Measurements from ENCODE around the gene APCS.

The APCS gene

DNA sequence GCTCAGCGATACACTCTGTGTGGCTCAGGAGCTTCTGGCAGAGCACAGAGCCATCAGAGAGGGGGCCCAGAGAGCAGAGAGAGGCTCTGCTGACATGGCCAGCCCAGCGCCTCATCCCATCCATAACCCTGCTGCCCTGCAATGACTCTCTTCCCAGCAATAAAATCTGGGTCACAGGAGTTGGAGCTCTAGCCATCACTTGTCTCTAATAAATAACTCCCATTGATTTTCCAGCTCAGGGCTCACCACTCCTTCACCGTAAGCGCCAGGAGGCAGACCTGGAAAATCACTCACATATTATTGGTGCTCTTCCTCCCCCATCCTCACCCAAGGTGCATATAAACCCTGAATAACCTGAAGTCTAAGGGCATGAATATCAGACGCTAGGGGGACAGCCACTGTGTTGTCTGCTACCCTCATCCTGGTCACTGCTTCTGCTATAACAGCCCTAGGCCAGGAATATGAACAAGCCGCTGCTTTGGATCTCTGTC is at the start of gene APCS:
Gene APCS (plus strand): TSS at position 366 of the 491 bp plus-strand sequence. CDS start 96 bp downstream, at position 462.
- no peak for DNase-seq

DNA sequence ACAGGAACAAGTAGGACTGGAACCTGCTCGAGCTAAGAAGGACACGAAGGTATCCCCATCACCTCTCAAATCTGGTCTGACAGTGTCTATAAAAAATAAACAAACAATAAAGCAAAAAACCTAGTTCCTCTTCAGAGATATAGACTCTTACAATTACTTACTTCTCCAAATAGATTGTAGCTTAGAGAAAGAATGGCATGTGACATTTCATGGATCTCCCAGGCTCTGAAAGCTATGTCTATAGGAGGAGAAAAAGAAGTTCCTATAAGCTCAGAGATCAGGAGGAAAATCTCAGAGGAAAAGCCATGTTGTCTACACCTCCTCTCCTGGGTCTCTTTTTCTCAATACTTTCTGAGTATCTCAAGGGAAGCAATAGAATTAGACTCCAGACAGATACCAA is 39.5 kb upstream of the APCS start:
- DNase-seq: no peak

GRCh38 chr1:159554261-159554660 is 33.4 kb upstream of the APCS start:
- no peak for DNase-seq

- no peak for DNase-seq
Observed at GRCh38 chr1:159554696-159555095, 32.9 kb upstream of the APCS start.

GRCh38 chr1:159556931-159557369 is 30.7 kb upstream of the APCS start:
- no peak for DNase-seq

DNA sequence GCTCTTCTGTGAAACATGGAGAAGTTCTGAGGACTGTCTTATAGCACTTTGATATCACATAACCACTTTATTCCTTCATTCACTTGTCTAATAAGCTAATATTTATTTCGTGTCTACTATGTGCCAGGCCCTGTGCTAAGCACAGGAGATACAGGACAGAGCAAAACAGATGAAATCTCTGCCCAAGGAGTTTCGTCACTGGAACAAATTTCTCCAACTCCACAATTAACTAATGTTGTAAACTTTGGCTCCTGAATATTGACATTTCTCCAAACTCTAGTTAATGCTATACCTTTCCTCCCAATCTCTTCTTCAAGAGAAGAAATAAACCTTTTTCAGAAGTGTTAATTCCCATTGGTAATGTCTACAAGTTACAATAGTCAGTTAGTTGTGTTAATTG is 27.0 kb upstream of the APCS start:
- DNase-seq: no peak

GRCh38 chr1:159561497-159561896 is 26.1 kb upstream of the APCS start:
- no peak for DNase-seq

DNA sequence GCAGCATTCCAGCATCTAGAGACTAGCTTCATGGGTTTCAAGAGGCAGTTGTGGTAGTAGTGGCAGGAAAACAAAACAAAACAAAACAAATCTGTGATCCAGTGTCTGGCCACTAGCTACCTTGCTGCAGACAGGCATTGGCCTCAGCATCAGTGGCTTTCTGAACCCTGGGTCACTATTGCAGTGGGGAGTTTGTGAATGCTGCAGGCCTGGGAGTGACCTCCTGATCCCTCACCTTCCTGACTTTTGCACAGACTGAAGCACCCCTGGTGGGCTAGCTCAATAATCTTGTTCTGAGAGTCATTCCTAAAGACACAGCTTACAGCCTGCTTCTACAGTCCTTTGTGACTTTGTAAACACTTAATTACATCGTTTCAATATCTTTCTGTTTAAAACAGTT is 24.9 kb upstream of the APCS start:
- DNase-seq: no peak

GRCh38 chr1:159577446-159577845 is 10.2 kb upstream of the APCS start:
- DNase-seq: no peak

DNA sequence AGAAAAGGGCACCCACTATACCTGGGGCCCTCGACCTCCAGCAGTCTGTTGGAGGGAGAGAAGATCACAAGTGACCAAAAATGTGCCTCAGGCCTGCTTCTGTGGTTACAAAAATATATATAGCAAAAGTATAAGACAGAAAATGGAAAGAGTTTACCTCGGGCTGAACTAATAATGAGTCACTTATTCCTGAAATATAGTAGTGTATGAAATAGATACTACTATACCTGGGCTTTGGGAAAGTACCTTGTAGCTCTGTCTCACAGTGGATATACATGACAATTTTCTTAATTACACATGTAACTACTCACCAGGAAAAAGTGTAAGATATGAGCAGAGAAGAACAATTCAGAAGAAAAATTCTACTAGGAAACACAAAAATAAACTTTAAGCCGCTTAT is 7.3 kb upstream of the APCS start:
- no peak for DNase-seq

- no peak for DNase-seq
Observed at GRCh38 chr1:159581422-159581821, 6.2 kb upstream of the APCS start.

GRCh38 chr1:159584536-159584935 is 3.1 kb upstream of the APCS start:
- DNase-seq: no peak

DNA sequence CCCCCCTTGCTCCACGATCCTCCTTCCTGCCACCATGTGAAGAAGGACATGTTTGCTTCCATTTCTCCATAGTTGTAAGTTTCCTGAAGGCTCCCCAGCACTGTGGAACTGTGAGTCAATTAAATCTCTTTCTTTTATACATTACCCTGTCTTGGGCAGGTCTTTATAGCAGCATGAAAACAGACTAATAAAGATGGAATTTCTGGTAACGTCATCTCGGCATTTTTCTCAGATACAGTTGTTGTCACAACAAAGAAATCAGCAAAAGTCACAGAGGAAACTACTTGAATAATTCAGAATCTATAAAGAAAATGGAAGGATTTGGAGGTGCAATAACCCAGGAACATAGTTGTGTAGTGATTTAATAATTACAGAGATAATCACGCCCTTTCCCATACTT is 4.4 kb downstream of the APCS start:
- DNase-seq: no peak

GRCh38 chr1:159594625-159595405 is 7.2 kb downstream of the APCS start:
- no peak for DNase-seq

DNA sequence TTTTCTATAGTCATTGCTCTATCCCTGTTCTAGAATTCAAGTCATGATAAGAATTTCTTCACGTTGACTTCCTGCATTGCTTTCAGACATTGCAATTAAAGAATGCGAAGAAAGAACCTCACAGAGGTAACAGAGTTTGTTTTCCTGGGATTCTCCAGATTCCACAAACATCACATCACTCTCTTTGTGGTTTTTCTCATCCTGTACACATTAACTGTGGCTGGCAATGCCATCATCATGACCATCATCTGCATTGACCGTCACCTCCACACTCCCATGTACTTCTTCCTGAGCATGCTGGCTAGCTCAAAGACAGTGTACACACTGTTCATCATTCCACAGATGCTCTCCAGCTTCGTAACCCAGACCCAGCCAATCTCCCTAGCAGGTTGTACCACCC is 10.6 kb downstream of the APCS start:
- no peak for DNase-seq

GRCh38 chr1:159600894-159601293 is 13.3 kb downstream of the APCS start:
- no peak for DNase-seq

DNA sequence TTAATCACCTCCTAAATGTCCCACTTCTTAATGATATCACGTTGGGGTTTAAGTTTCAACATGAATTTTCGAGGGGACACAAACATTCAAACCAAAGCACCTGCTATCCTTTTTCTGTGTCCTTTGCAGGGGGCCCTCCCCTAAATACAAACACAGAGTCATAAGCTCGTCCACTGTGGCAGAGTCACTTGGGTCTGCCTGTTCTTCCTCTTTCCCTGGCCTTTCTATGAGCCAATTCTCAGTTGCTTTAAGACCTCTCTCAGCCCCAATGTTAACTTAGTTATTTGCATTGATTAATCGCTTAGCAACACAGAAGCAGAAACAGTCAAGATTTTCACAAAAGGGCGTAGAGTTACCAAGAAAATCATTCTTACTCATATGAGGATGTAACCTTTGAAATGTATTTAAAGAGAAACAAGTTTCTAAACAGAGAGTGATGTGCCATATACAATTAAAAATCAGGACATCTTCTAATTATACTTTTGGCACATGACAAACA is 14.9 kb downstream of the APCS start:
- DNase-seq: no peak

GRCh38 chr1:159612211-159612885 is 24.7 kb downstream of the APCS start:
- DNase-seq: no peak

- no peak for DNase-seq
Observed at GRCh38 chr1:159632922-159633321, 45.3 kb downstream of the APCS start.

Data from NCI-H510A treated with DMSO at 0.1 percent for 48 hours (cell line).